ENCODE results near the gene DPF3. TPM values are rescaled to one million over a fixed set of nuclear protein-coding genes. Genes with fewer than 3 reads are reported as not detected.

Gene DPF3
- polyA plus RNA-seq, 2 of the 4 experiments (the other 2 are of a cell fraction): 0.05 to 0.09 TPM

GRCh38 chr14:72739446-72740405 is 154.2 kb downstream of the DPF3 start (continued):
- no peak for TF ChIP-seq HES2 (IDR thresholded peaks at IDR 0.05)

DNA sequence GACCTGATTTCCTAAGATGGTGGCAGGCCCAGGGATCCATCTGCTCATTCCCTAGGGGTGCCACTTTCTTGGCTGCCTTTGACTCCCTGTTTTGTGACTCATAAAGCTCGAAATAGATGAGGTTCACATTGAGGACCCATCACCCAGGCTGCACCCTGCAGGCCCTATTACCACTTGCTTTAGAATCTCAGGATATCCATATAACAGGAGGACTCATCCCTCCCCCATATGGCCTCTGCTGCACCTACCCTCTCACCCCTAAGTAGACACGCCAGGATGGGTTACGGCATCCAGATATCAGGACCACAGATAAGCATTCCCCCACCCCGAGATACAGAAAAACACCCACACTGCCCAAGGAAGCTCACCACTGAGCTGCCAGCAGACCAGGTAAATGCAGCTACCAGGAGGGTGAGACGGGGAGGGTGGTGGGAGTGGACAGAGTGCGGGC is 155.7 kb downstream of the DPF3 start:
- H3K4me3 ChIP-seq: no peak overlapping the region
- DNase-seq (ENCODE audit: low read depth in 1 of 2, low spot score in 1 of 2) (no peak), FAIRE-seq (no peak), ATAC-seq (no peak)
- ChIA-PET POLR2A (interaction anchor here (0.7 kb wide), 1 partner anchor 320 kb away, joined by 3 read pairs; the partner anchor contains the start of gene RBM25), CTCF (interaction anchor here (0.8 to 1.2 kb wide), 2 partner anchors 94 to 265 kb away, joined by 3 read pairs; no protein-coding TSS in a partner anchor)
- TF ChIP-seq ZFP36 (IDR thresholded peaks at IDR 0.05; ENCODE audit: borderline replicate concordance, partially characterized antibody) (no peak), RCOR1 (IDR thresholded peaks at IDR 0.05; ENCODE audit: low read depth, low read length) (no peak), KDM5A (IDR thresholded peaks at IDR 0.05) (no peak), ELK1 (IDR thresholded peaks at IDR 0.05; ENCODE audit: low read depth, low read length) (no peak), HEYL (CRISPR knock-in tag; IDR thresholded peaks at IDR 0.05) (no peak), GATA3 (IDR thresholded peaks at IDR 0.05; ENCODE audit: borderline replicate concordance) (no peak), HOXA7 (CRISPR knock-in tag; IDR thresholded peaks at IDR 0.05) (no peak), NFE2L2 (conservative IDR thresholded peaks at IDR 0.05; ENCODE audit: low read length) (no peak)
- no peaks in the 10 kb centered on the region for H3K9me3 ChIP-seq
- no peak overlapping the region for H3K27ac ChIP-seq
- no peak overlapping the region for H3K4me2 ChIP-seq
- H3K4me1 ChIP-seq: no peaks in the 10 kb centered on the region
- WGBS (ENCODE audit: missing lambda C conversion rate): 48% methylated on average over 6 of the region's 6 CpGs

GRCh38 chr14:72737560-72737943 is 156.3 kb downstream of the DPF3 start:
- Histone ChIP-seq H3K4me2 (no peak overlapping the region), H3K4me3 (no peak overlapping the region), H3K9me3 (no peaks in the 10 kb centered on the region), H3K4me1 (no peaks in the 10 kb centered on the region), H3K27ac (no peak overlapping the region)
- WGBS (ENCODE audit: missing lambda C conversion rate): 67% methylated on average over 6 of the region's 6 CpGs
- TF ChIP-seq CEBPB (IDR thresholded peaks at IDR 0.05): no peak
- TF ChIP-seq CBX8 (IDR thresholded peaks at IDR 0.05): no peak
- TF ChIP-seq MAFK (IDR thresholded peaks at IDR 0.05; ENCODE audit: partially characterized antibody): no peak
- TF ChIP-seq, protein P1, sequence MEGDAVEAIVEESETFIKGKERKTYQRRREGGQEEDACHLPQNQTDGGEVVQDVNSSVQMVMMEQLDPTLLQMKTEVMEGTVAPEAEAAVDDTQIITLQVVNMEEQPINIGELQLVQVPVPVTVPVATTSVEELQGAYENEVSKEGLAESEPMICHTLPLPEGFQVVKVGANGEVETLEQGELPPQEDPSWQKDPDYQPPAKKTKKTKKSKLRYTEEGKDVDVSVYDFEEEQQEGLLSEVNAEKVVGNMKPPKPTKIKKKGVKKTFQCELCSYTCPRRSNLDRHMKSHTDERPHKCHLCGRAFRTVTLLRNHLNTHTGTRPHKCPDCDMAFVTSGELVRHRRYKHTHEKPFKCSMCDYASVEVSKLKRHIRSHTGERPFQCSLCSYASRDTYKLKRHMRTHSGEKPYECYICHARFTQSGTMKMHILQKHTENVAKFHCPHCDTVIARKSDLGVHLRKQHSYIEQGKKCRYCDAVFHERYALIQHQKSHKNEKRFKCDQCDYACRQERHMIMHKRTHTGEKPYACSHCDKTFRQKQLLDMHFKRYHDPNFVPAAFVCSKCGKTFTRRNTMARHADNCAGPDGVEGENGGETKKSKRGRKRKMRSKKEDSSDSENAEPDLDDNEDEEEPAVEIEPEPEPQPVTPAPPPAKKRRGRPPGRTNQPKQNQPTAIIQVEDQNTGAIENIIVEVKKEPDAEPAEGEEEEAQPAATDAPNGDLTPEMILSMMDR (IDR thresholded peaks at IDR 0.05): no peak
- no peak for TF ChIP-seq EP300 (IDR thresholded peaks at IDR 0.05)
- no peak for TF ChIP-seq HEYL (CRISPR knock-in tag; IDR thresholded peaks at IDR 0.05)
- TF ChIP-seq HDAC2 (IDR thresholded peaks at IDR 0.05): no peak
- TF ChIP-seq TFCP2L1 (CRISPR knock-in tag; IDR thresholded peaks at IDR 0.05): no peak
- ChIA-PET CTCF (interaction anchor here (1.2 kb wide), 1 partner anchor 264 kb away, joined by 3 read pairs; no protein-coding TSS in a partner anchor), POLR2A (interaction anchor here (0.7 kb wide), 1 partner anchor 321 kb away, joined by 3 read pairs; the partner anchor contains the start of gene RBM25)
- DNase-seq (ENCODE audit: low read depth in 1 of 2, low spot score in 1 of 2): no peak
- FAIRE-seq: no peak
- no peak for ATAC-seq

Measured in A549 (cell line).